SK-N-SH treated with all-trans-retinoic acid at 6 μM for 48 hours (cell line): ENCODE measurements around the gene SENP1.

Source experiments
- ATAC-seq: fragments of 200-7000 bp; cut with Tn5 transposase; 3 replicates; pipeline ENCODE4 v1.9.1; 2020; ENCODE audit warnings: mild to moderate bottlenecking, moderate library complexity
- ARNTL ChIP-seq: fragments of 450-650 bp; formaldehyde crosslinking; IDR thresholded peaks from 2 replicates; pipeline ENCODE4 v1.5.0; 2020; ENCODE audit warnings: low read depth, mild to moderate bottlenecking, moderate library complexity, borderline replicate concordance
- BACH2 ChIP-seq: fragments of 250-450 bp; sonication (Bioruptor Pico); IDR thresholded peaks from 2 replicates; pipeline ENCODE4 v1.9.0; 2021; ENCODE audit warnings: mild to moderate bottlenecking, borderline replicate concordance
- CREB5 ChIP-seq: fragments of 250-450 bp; sonication (Bioruptor Pico); IDR thresholded peaks from 2 replicates; pipeline ENCODE4 v1.5.1; 2020; ENCODE audit warnings: low read depth, mild to moderate bottlenecking, moderate library complexity
- CSDC2 ChIP-seq: fragments of 250-450 bp; sonication (Bioruptor Pico); IDR thresholded peaks from 2 replicates; pipeline ENCODE4 v1.5.0; 2020; ENCODE audit warnings: mild to moderate bottlenecking, moderate library complexity
- CSRNP3 ChIP-seq: fragments of 250-450 bp; sonication (Bioruptor Pico); IDR thresholded peaks from 2 replicates; pipeline ENCODE4 v1.5.1; 2021; ENCODE audit warnings: mild to moderate bottlenecking, moderate library complexity
- ESRRG ChIP-seq: fragments of 250-450 bp; sonication (Bioruptor Pico); IDR thresholded peaks from 2 replicates; pipeline ENCODE4 v1.6.1; 2021; ENCODE audit warnings: mild to moderate bottlenecking
- ISL1 ChIP-seq: fragments of 250-450 bp; sonication (Bioruptor Pico); IDR thresholded peaks from 2 replicates; pipeline ENCODE4 v2.1.2; 2022; ENCODE audit warnings: mild to moderate bottlenecking, moderate library complexity
- OSR1 ChIP-seq: fragments of 250-450 bp; sonication (Bioruptor Pico); IDR thresholded peaks from 2 replicates; pipeline ENCODE4 v1.8.0; 2022; ENCODE audit warnings: moderate library complexity, mild to moderate bottlenecking, inconsistent platforms
- PATZ1 ChIP-seq: fragments of 250-450 bp; sonication (Bioruptor Pico); IDR thresholded peaks from 2 replicates; pipeline ENCODE4 v1.8.0; 2020; ENCODE audit warnings: mild to moderate bottlenecking, moderate library complexity, borderline replicate concordance
- POU6F1 ChIP-seq: fragments of 250-450 bp; sonication (Bioruptor Pico); IDR thresholded peaks from 2 replicates; pipeline ENCODE4 v1.8.0; 2021; ENCODE audit warnings: low read depth, mild to moderate bottlenecking, moderate library complexity, borderline replicate concordance
- PPARA ChIP-seq: fragments of 250-450 bp; sonication (Bioruptor Pico); IDR thresholded peaks from 2 replicates; pipeline ENCODE4 v1.5.0; 2020; ENCODE audit warnings: mild to moderate bottlenecking, borderline replicate concordance
- RARB ChIP-seq: fragments of 250-450 bp; sonication (Bioruptor Pico); IDR thresholded peaks from 2 replicates; pipeline ENCODE4 v1.8.0; 2021; ENCODE audit warnings: mild to moderate bottlenecking, moderate library complexity
- SNAI2 ChIP-seq: fragments of 250-450 bp; sonication (Bioruptor Pico); IDR thresholded peaks from 2 replicates; pipeline ENCODE4 v1.5.0; 2020; ENCODE audit warnings: mild to moderate bottlenecking, moderate library complexity
- TCF4 ChIP-seq: fragments of 250-450 bp; sonication (Bioruptor Pico); IDR thresholded peaks from 2 replicates; pipeline ENCODE4 v1.8.0; 2021; ENCODE audit warnings: mild to moderate bottlenecking, moderate library complexity, borderline replicate concordance
- TOX ChIP-seq: fragments of 250-450 bp; sonication (Bioruptor Pico); IDR thresholded peaks from 2 replicates; pipeline ENCODE4 v1.8.0; 2021; ENCODE audit warnings: mild to moderate bottlenecking, moderate library complexity, borderline replicate concordance
- TSHZ2 ChIP-seq: fragments of 250-450 bp; sonication (Bioruptor Pico); IDR thresholded peaks from 2 replicates; pipeline ENCODE4 v1.5.0; 2020; ENCODE audit warnings: mild to moderate bottlenecking, moderate library complexity
- ZC3H10 ChIP-seq: fragments of 250-450 bp; sonication (Bioruptor Pico); IDR thresholded peaks from 2 replicates; pipeline ENCODE4 v1.5.1; 2021; ENCODE audit warnings: mild to moderate bottlenecking, moderate library complexity
- ZFP3 ChIP-seq: fragments of 250-450 bp; sonication (Bioruptor Pico); IDR thresholded peaks from 2 replicates; pipeline ENCODE4 v1.5.0; 2020; ENCODE audit warnings: mild to moderate bottlenecking, moderate library complexity
- ZNF565 ChIP-seq: fragments of 450-650 bp; formaldehyde crosslinking; conservative IDR thresholded peaks from 2 replicates; pipeline ENCODE4 v1.5.0; 2020; ENCODE audit warnings: low read depth, mild to moderate bottlenecking, moderate library complexity
- ZNF70 ChIP-seq: fragments of 450-650 bp; formaldehyde crosslinking; IDR thresholded peaks from 2 replicates; pipeline ENCODE4 v1.5.0; 2020; ENCODE audit warnings: mild to moderate bottlenecking, moderate library complexity
- ZNF8 ChIP-seq: fragments of 450-650 bp; formaldehyde crosslinking; IDR thresholded peaks from 2 replicates; pipeline ENCODE4 v1.5.0; 2020; ENCODE audit warnings: mild to moderate bottlenecking, moderate library complexity

SENP1 gene

GRCh38 chr12:48142818-48143674 lies 37.2 kb upstream of the SENP1 start:
- ATAC-seq: no peak
- no peak for TF ChIP-seq ISL1 (CRISPR knock-in tag)
- no peak for TF ChIP-seq CSRNP3 (CRISPR knock-in tag)
- TF ChIP-seq ZFP3: no peak
- TF ChIP-seq BACH2 (CRISPR knock-in tag): no peak
- no peak for TF ChIP-seq PPARA (CRISPR knock-in tag)
- no peak for TF ChIP-seq PATZ1 (CRISPR knock-in tag)
- no peak for TF ChIP-seq ZNF565 (CRISPR knock-in tag)
- TF ChIP-seq POU6F1 (CRISPR knock-in tag): no peak
- no peak for TF ChIP-seq CSDC2 (CRISPR knock-in tag)
- TF ChIP-seq ARNTL (CRISPR knock-in tag): no peak
- TF ChIP-seq RARB (CRISPR knock-in tag): no peak
- no peak for TF ChIP-seq ZC3H10 (CRISPR knock-in tag)
- TF ChIP-seq SNAI2 (CRISPR knock-in tag): no peak
- TF ChIP-seq TSHZ2 (CRISPR knock-in tag): no peak
- no peak for TF ChIP-seq ZNF8 (CRISPR knock-in tag)
- no peak for TF ChIP-seq ESRRG (CRISPR knock-in tag)
- no peak for TF ChIP-seq ZNF70 (CRISPR knock-in tag)
- no peak for TF ChIP-seq TCF4 (CRISPR knock-in tag)
- no peak for TF ChIP-seq TOX (CRISPR knock-in tag)

GRCh38 chr12:48135027-48135426 lies 29.1 kb upstream of the SENP1 start:
- TF ChIP-seq ZFP3: no peak
- TF ChIP-seq CREB5 (CRISPR knock-in tag): no peak
- TF ChIP-seq CSRNP3 (CRISPR knock-in tag): no peak
- TF ChIP-seq ARNTL (CRISPR knock-in tag): no peak
- no peak for TF ChIP-seq ISL1 (CRISPR knock-in tag)
- no peak for TF ChIP-seq TOX (CRISPR knock-in tag)
- TF ChIP-seq PPARA (CRISPR knock-in tag): no peak
- TF ChIP-seq TCF4 (CRISPR knock-in tag): no peak
- TF ChIP-seq TSHZ2 (CRISPR knock-in tag): no peak
- TF ChIP-seq POU6F1 (CRISPR knock-in tag): no peak
- TF ChIP-seq ZNF565 (CRISPR knock-in tag): no peak
- no peak for TF ChIP-seq CSDC2 (CRISPR knock-in tag)
- TF ChIP-seq ZC3H10 (CRISPR knock-in tag): no peak
- no peak for TF ChIP-seq SNAI2 (CRISPR knock-in tag)
- no peak for TF ChIP-seq RARB (CRISPR knock-in tag)
- TF ChIP-seq ZNF8 (CRISPR knock-in tag): no peak
- TF ChIP-seq OSR1 (CRISPR knock-in tag): no peak
- ATAC-seq: no peak
